Endothelial cell of umbilical vein (primary cell): Measurements from ENCODE around the gene PSMD5. TPM values are rescaled to one million over a fixed set of nuclear protein-coding genes. Genes with fewer than 3 reads are reported as not detected.

ENCODE experiments used
- BruUV-seq: library from RNA; stranded (reverse); fragments of 400-500 nt; replicated peaks from 2 replicates; lab custom pipeline; 2021; lab: Mats Ljungman, UMichigan
- CTCF ChIA-PET: fragments of 300-600, 350-600 bp; sonication (Branson Sonifier 250); formaldehyde crosslinking; loops from one replicate; lab custom pipeline; 2021; ENCODE audit warnings: antibody characterized with exemption, inconsistent platforms; lab: Charles Lee
- POLR2A ChIA-PET: fragments of 300-600, 350-600 bp; sonication (Branson Sonifier 250); formaldehyde crosslinking; loops from one replicate; lab custom pipeline; 2021; ENCODE audit warnings: antibody characterized with exemption, inconsistent platforms; lab: Charles Lee
- DNase-seq: peaks from one replicate; pipeline ENCODE4 v3.0.0-alpha.2; 2011; ENCODE audit warnings: low read depth, low spot score
- FAIRE-seq: peaks from 2 replicates; lab custom pipeline; 2011; peaks lifted over from hg19 to GRCh38; lab: Jason Lieb, UNC
- H2AFZ ChIP-seq: 2 replicates; pipeline ENCODE4 v1.6.0; 2012; ENCODE audit warnings: low read depth, low read length, control low read depth, inconsistent platforms
- H3K27ac ChIP-seq: 2 replicates; pipeline ENCODE4 v1.5.1; 2011; ENCODE audit warnings: low read depth, mild to moderate bottlenecking, control low read depth, low read length, moderate library complexity; ENCODE audit not compliant: insufficient read depth
- H3K27me3 ChIP-seq, 2 experiments: 2 replicates each; pipeline versions ENCODE4 v1.6.0 to v1.6.1; 2011; ENCODE audit warnings: low read length in 2 of 2, mixed read lengths in 1 of 2; ENCODE audit not compliant: control insufficient read depth in 2 of 2, insufficient read depth in 2 of 2
- H3K36me3 ChIP-seq, 2 experiments: 2 replicates in 1 of 2; 3 replicates in 1 of 2; pipeline ENCODE4 v1.5.1; 2011; ENCODE audit warnings: low read length in 2 of 2, mild to moderate bottlenecking in 1 of 2, moderate library complexity in 1 of 2; ENCODE audit not compliant: control insufficient read depth in 2 of 2, insufficient read depth in 2 of 2; ENCODE audit errors: extremely low read depth in 1 of 2
- H3K4me1 ChIP-seq: 3 replicates; pipeline ENCODE4 v1.5.1; 2011; ENCODE audit warnings: mild to moderate bottlenecking, low read length; ENCODE audit not compliant: control insufficient read depth, insufficient read depth; ENCODE audit errors: extremely low read depth
- H3K4me2 ChIP-seq: 2 replicates; pipeline ENCODE4 v1.6.1; 2011; ENCODE audit warnings: low read length, control low read depth, mixed read lengths; ENCODE audit not compliant: insufficient read depth
- H3K4me3 ChIP-seq, 3 experiments: fragments of 200-600 bp in 1 of 3; sonication (generic), shearing (Covaris generic) in 1 of 3; replicated peaks in 1 of 3; 2 replicates each; pipeline ENCODE4 v1.5.1; 2011 to 2016; ENCODE audit warnings: control low read depth in 3 of 3, low read length in 3 of 3, mild to moderate bottlenecking in 2 of 3, inconsistent platforms in 1 of 3, low read depth in 1 of 3, moderate library complexity in 1 of 3; ENCODE audit not compliant: insufficient read depth in 1 of 3
- H3K79me2 ChIP-seq: 2 replicates; pipeline ENCODE4 v1.6.0; 2012; ENCODE audit warnings: low read length, inconsistent platforms; ENCODE audit not compliant: control insufficient read depth, insufficient read depth
- H3K9ac ChIP-seq: replicated peaks from 2 replicates; pipeline ENCODE3; 2011; ENCODE audit warnings: low read length, control low read depth; ENCODE audit not compliant: insufficient read depth; ENCODE audit errors: extremely low read depth
- H3K9me1 ChIP-seq: replicated peaks from 3 replicates; pipeline ENCODE4 v1.6.0; 2011; ENCODE audit warnings: mild to moderate bottlenecking, low read length; ENCODE audit not compliant: control insufficient read depth, insufficient read depth; ENCODE audit errors: extremely low read depth
- H3K9me3 ChIP-seq: replicated peaks from 2 replicates; pipeline ENCODE4 v1.5.1; 2012; ENCODE audit warnings: low read length, inconsistent platforms; ENCODE audit not compliant: control insufficient read depth, insufficient read depth
- H4K20me1 ChIP-seq: replicated peaks from 2 replicates; pipeline ENCODE3; 2011; ENCODE audit warnings: mild to moderate bottlenecking, low read length; ENCODE audit not compliant: control insufficient read depth, insufficient read depth; ENCODE audit errors: extremely low read depth
- CTCF ChIP-seq, 2 donors: IDR thresholded peaks; 1 replicate in 1 of 2; 2 replicates in 1 of 2; pipeline ENCODE4 v1.5.1; 2011; ENCODE audit warnings: low read length in 2 of 2, mild to moderate bottlenecking in 2 of 2, moderate library complexity in 2 of 2, control low read depth in 1 of 2, inconsistent platforms in 1 of 2, low read depth in 1 of 2; ENCODE audit not compliant: insufficient read depth in 1 of 2; ENCODE audit errors: extremely low read depth in 1 of 2
- EZH2 ChIP-seq: IDR thresholded peaks from 2 replicates; pipeline ENCODE4 v1.6.1; 2012; ENCODE audit warnings: borderline replicate concordance, low read depth, mild to moderate bottlenecking, moderate library complexity, low read length, inconsistent platforms; ENCODE audit not compliant: severe bottlenecking
- FOS ChIP-seq: IDR thresholded peaks from 2 replicates; pipeline ENCODE4 v1.6.1; 2011; ENCODE audit warnings: mild to moderate bottlenecking, low read length, moderate library complexity, borderline replicate concordance; ENCODE audit not compliant: insufficient read depth
- GATA2 ChIP-seq: IDR thresholded peaks from 2 replicates; pipeline ENCODE4 v1.7.0; 2011; ENCODE audit warnings: low read depth, mild to moderate bottlenecking, moderate library complexity, mixed read lengths, low read length; ENCODE audit not compliant: insufficient read length, insufficient read depth
- JUN ChIP-seq: IDR thresholded peaks from 2 replicates; pipeline ENCODE4 v1.6.1; 2011; ENCODE audit warnings: borderline replicate concordance, low read depth; ENCODE audit not compliant: insufficient read length, insufficient read depth
- MAX ChIP-seq: IDR thresholded peaks from 2 replicates; pipeline ENCODE4 v1.6.1; 2011; ENCODE audit not compliant: insufficient read depth, insufficient read length
- MYC ChIP-seq: IDR thresholded peaks from one replicate; pipeline ENCODE4 v1.6.1; 2011; ENCODE audit warnings: mild to moderate bottlenecking, low read depth, low read length
- POLR2A ChIP-seq: IDR thresholded peaks from 2 replicates; pipeline ENCODE4 v1.6.1; 2012; ENCODE audit warnings: low read depth, mild to moderate bottlenecking, control low read depth, low read length
- POLR2AphosphoS5 ChIP-seq: IDR thresholded peaks from 2 replicates; pipeline ENCODE4 v1.6.1; 2012; ENCODE audit warnings: low read depth, mild to moderate bottlenecking, control low read depth, low read length, moderate library complexity; ENCODE audit not compliant: insufficient read depth
- dilution Hi-C: fragments of 300-500 bp; cut with MboI; formaldehyde crosslinking; loops from one replicate; pipeline ENCODE4 v1.15.0; 2019; ENCODE audit warnings: low sequenced_read_pairs; ENCODE audit not compliant: extremely low pct_ligation_motif_present
- intact Hi-C: fragments of 100-400 bp; cut with micrococcal nuclease; formaldehyde crosslinking; loops from one replicate; pipeline ENCODE4 v1.10.0; 2022
- polyA plus RNA-seq, 4 experiments: library from polyadenylated mRNA; depleted of rRNA in 3 of 4; stranded (reverse) in 3 of 4; unstranded in 1 of 4; fragments of >200 nt; gene quantifications; 2 replicates each; pipeline versions ENCODE4 v1.2.1 to v1.2.3, GENCODE V29; 2011 to 2012; ENCODE audit warnings: missing spikeins in 1 of 4
- total RNA-seq: library from RNA; stranded (reverse); gene quantifications from 2 replicates; pipeline ENCODE4 v1.2.3, GENCODE V29; 2021

PSMD5 gene
- total and polyA plus RNA-seq, 2 donors (not counting 3 experiments of a cell fraction or from before 2014, with no cell fraction given) = 20.4 to 70.2 TPM

GRCh38 chr9:120846906-120847305 lies 4.2 kb upstream of the PSMD5 start:
- H3K4me1 ChIP-seq = peaks cover 26% of the 10 kb centered on the region
- no peak overlapping the region for H3K4me3 ChIP-seq
- H2AFZ ChIP-seq = no peak overlapping the region
- H3K27me3 ChIP-seq = no peaks in the 10 kb centered on the region
- H3K9me1 ChIP-seq = no peaks in the 10 kb centered on the region
- intact Hi-C loops = no loop called here
- no peak overlapping the region for H3K4me2 ChIP-seq
- peaks cover 10% of the 10 kb centered on the region for H3K79me2 ChIP-seq
- dilution Hi-C loops = no loop called here
- H3K9ac ChIP-seq = no peak overlapping the region
- DNase-seq (peak; percentile 39), FAIRE-seq (no peak)
- POLR2A ChIA-PET = interaction anchor here (0.7 kb wide), 1 partner anchor 9 kb away, joined by 3 read pairs; no protein-coding TSS in a partner anchor
- BruUV-seq = no TSS peak
- no peaks in the 10 kb centered on the region for H3K36me3 ChIP-seq
- CTCF ChIA-PET = interaction anchor here (1.0 to 3.8 kb wide), 4 partner anchors 11 to 83 kb away, joined by 3 to 22 read pairs (median 4); partner anchors contain the start of gene PHF19
- H3K27ac ChIP-seq = no peak overlapping the region
- H3K9me3 ChIP-seq = no peaks in the 10 kb centered on the region
- TF ChIP-seq POLR2AphosphoS5 (no peak), EZH2 (no peak), GATA2 (no peak), MAX (no peak), MYC (no peak), FOS (no peak), CTCF (IDR thresholded peaks at IDR 0.05; ENCODE audit: extremely low read depth in 1 of 2, insufficient read depth in 1 of 2, low read depth in 1 of 2, low read length in 2 of 2) (no peak), POLR2A (no peak), JUN (no peak)
- no peaks in the 10 kb centered on the region for H4K20me1 ChIP-seq
